NCI-H524 treated with DMSO at 0.1 percent for 48 hours (cell line): ENCODE data around the gene PLEKHJ1.

ENCODE experiments used
- DNase-seq: peaks from one replicate; lab custom pipeline; 2025; lab: John Stamatoyannopoulos, UW

Gene PLEKHJ1

DNA sequence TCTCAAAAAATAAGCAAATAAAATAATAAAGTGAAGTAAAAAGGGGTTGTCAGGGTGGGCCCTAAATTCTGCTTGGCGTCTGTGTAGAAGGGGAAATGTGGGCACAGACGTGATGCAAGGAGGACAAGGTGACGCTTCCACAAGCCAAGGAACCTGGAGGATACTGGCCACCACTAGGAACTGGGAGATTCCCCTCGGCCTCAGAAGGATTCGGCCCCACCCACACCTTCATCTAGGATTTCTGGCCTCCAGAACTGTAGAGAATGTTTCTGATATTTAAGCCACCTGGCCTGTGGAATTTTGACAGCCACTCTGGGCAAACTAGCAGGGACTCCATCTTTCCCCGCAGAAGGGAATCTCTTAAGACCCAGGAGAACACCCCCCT is 1.1 kb downstream of the PLEKHJ1 start:
- no peak for DNase-seq

DNA sequence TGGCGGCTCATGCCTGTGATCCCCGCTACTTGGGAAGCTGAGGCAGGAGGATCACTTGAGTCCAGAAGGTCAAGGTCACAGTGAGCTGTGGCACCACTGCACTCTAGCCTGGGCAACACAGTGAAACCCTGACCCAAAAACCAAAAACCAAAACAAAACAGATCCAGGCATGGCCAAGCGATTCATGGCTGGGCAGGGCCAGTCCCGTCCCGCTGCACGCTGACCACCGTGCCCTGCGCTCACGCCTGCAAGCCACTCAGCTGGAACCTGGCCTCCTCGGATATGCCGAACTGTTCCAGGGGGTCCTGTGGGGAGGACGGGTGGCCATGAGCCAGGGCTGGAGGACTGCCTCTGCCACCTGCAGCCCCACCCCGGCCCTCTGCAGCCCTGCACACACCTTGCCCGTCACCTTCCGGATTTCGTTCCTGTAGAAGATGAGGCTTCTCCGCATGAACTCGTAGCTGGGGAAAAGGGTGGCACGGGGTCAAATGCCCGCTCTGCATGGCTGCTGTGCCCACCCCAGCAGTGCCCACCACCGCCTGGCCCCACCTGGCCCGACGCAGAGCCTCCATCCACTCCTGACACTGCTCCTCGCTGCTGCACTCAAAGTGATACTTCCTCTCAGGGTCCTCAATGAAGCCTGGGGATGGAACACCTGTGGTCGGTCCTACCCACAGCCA is 2.4 kb downstream of the PLEKHJ1 start:
- DNase-seq, result no peak

DNA sequence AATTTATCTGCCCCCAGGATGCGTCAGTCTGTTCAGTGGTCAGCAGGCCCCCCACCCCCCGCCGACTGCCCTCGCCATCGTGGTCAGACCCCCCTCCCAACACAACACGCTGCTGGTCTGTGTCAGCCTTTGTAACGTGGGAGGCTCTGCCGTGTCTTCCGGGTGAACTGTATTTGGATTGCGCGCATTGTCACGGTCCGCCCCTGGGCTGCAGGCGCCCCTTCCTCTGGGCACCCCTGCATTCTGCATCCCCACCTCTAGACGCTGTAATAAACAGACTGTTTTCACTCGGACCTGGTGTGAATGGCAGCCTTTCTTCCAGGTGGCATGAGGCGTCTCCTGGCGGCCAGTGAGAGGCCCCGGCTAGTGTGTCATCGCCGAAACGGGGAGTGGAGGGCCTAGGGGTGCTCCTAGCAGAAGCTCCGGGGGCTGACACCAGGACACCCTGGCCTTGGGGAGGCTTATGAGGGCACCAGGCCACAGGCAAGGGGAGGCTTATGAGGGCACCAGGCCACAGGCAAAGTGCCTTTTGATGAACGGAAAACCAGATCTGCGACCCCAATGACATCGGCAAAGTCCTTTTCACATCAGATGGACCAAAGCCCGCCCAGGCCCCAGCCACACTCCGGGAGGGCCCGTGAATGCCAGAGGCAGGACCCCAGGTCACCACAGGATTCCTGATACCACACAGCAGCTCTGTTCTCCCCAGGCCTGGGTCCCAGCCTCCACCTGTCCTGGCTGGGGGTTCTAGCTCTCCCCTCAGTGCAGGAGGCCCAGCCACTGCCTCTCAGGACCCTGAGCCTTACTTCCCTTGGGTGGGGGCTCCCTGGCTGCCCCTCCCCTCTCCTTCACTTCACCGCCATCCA is 3.6 kb downstream of the PLEKHJ1 start:
- no peak for DNase-seq

DNA sequence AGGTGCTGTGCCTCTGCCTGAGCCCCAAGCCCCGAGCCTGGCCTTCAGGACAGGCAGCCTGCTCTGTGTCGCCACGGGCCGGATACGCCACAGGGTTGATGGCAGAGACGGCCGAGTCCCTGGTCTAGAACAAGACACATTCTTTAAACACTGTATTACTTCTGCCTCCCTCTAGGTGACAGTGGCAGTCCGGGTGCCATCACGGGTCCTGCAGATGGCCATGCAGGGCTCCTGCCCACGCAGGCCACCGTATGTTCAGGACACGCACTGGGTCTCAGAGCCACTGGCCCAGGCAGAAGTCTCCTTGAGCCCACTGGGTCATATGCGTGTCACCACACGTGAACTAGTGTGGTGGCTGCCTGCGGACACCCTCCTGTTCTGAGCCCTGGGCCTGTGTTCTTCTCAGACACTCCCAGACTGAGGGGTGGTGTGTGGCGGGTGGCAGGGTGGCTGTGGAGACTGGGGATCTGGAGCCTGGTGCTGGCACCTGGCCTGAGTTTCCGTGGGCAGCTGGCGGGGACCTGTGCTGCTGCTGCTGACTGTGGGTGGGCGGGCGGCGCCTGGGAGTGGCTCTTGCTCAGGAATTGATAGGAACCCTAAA is 4.4 kb downstream of the PLEKHJ1 start:
- DNase-seq, result no peak

DNA sequence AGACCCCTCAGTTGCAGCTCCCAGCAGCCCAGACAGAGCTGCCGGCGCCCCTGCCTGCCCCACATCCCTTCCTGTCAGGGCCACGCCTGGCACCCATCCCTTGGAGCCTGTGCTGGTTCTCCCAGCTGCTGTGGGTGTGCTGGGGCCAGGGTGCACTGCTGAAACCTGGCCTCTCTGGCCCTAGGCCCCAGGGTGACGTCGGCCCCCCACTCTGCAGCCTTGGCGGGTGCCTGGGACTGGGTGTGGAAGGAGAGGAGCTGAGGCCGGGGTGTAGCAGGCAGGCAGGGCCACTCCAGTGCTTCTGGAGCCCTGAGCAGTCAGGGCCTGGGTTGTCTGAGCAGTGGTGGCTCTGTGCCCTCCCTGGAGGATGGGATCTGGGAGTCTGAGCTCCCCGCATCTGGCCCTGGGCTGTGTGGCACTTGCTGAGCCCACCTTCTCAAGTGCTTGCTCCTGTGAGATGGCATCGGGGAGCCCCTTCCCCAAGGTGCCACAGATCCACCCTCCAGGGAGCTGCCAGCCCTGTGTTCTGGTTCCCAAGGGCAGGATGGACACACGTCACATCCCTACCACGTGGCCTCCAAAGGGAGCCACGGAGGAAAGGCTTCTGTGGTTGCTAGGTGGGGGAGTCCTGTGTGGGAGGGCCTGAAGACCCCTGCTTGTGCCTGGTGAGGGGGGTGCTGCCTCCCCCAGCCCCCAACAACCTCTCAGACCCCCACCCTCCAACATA is 5.2 kb downstream of the PLEKHJ1 start:
- no peak for DNase-seq

DNA sequence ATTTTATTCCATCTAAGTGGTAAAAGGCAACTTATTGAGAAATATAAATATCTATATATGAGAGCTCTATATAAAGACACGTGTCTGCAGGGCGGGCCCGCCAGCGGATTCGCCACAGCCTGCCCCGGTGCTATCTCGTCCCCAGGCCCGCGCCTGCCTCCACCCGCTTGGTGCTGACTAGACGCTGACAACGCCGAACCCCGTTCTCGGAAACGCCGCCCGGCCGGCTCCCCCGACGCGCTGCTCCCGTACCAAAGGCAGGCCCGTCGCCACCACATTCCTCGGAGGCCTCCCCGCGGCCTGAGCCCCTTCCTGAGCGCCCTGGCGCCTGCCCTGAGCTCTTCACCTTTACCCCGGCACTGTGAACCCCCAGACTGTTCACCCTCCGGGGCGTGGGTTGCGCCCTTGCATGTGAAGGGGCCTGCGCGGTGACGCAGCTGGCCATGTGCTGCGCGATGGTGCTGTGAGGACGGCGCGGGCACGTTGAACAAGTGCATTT is 6.0 kb downstream of the PLEKHJ1 start:
- DNase-seq, result no peak

DNA sequence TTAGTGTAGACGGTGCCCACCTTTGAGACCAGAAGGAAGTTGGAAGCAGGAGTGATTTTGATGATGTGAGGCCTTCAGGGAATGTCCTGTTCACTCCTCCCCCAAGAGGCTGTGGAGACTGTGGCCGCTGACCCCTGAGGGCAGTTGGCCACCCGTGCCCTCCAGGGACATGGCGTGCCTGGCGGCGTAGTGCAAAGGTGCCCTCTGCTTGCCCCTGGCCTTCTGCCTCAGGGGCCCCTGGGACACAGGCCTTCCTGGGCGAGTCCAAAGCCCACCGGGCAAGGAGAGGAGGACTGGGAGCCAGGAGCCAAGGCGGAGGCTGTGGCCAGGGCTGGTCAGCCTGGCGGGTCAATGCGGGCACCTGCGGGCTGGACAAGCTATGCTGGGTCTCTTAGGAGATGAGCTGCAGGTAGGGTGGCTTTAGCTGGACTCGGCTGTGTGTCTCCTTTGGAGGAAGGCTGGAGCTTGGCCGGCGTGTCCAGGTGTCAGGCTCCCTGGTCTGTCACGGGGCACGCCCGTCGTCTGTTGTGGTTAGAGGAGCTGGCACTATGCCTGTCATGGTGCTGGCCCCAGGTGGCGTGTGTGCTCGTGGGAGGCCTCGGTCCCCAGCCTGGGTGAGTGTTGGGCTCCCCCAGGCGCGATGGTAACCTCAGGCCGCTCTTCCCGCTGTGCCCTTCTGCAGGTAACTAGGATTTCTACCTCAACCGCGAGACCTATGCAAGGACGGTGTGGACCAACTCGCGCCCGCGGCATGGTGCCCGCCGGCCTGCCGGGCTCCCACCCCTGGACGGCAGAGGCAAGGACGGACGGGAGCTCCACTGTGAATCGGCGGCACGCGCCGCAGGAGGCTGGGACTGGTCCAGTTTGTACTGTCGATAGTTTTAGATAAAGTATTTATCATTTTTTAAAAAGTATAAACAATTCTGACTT is 6.8 kb downstream of the PLEKHJ1 start:
- DNase-seq, result no peak

DNA sequence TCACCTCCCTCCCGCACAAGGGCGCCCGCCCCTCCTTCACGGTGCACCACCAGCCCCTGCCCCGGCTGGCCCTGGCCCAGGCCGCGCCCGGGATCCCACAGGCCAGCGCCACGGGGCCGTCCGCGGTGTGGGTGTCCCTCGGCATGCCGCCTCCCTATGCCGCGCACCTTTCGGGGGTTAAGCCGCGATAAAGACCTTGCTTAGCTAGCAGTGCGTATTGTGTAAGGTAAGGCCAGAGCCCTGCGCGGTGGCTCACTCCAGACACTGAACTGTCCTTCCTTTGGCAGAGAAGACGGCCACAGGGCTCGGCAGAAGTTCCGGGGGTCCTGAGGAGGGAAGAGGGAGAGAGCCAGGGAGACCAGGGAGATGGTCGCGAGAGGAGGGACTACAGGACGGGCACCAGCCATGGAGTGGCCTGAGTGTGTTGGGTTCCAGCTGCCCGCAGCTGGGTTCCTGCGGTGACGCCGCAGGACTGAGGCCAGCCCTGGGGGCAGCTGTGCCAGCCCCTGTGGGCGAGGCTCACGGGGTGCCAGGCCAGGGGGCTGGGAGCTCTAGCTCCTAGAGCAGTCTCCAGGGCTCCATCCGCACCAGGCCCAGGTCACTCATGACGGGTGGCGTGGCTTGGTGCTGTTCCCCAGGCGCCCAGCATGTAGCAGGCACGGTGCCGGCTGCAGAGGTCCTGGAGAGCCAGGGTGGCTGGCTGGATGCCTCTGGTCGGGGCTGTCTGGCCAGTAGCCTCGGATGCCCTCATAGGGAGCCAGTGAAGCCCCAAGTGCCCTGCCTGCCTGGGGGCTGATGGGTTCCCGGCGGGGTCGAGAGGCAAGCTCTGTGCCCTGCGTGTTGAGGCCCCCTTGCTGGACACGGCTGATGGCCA is 7.7 kb downstream of the PLEKHJ1 start:
- DNase-seq, result no peak

DNA sequence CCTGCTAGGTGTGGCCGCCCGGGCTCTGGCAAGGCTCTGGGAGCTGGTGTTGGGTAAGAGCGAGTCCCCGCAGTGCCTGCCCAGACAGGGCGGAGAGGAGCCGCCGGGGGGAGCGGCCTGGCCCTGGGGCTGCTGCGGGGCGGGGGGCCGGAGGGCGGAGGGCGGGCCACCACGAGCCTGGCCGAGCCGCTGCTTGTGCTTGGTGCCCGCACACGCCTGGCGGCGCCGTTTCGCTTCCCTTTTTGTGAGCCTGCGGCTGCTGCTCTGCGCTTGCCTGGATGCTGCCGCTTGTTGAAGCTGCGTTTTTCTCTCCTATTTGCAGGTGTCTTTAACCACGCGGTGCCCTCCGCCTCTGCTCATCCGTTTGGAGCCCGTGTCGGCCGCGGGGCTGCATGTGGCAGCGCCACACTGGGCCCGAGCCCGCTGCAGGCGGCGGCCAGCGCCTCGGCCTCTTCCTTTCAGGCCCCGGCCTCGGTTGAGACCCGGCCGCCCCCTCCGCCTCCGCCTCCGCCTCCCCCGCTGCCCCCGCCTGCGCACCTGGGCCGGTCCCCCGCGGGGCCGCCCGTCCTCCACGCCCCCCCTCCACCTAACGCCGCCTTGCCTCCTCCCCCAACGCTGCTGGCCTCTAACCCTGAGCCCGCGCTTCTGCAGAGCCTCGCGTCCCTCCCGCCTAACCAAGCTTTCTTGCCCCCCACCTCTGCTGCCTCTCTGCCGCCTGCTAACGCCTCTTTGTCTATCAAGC is 8.5 kb downstream of the PLEKHJ1 start:
- DNase-seq, result no peak

DNA sequence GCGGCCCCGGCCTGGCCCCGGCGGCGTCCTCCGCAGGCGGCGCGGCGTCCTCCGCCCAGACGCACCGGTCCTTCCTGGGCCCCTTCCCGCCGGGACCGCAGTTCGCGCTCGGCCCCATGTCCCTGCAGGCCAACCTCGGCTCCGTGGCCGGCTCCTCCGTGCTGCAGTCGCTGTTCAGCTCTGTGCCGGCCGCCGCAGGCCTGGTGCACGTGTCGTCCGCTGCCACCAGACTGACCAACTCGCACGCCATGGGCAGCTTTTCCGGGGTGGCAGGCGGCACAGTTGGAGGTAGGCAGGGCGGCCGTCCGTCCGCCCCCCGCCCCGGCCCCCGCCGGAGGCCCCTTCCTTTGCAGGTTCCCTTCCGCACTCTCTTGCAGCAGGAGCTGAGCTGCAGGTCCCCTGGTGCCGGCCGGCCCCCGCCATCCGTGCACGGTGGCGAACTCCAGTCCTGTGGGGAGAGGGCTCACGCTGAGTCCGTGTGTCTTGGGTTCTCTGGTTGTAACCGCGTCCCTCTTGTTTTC is 9.2 kb downstream of the PLEKHJ1 start:
- no peak for DNase-seq

DNA sequence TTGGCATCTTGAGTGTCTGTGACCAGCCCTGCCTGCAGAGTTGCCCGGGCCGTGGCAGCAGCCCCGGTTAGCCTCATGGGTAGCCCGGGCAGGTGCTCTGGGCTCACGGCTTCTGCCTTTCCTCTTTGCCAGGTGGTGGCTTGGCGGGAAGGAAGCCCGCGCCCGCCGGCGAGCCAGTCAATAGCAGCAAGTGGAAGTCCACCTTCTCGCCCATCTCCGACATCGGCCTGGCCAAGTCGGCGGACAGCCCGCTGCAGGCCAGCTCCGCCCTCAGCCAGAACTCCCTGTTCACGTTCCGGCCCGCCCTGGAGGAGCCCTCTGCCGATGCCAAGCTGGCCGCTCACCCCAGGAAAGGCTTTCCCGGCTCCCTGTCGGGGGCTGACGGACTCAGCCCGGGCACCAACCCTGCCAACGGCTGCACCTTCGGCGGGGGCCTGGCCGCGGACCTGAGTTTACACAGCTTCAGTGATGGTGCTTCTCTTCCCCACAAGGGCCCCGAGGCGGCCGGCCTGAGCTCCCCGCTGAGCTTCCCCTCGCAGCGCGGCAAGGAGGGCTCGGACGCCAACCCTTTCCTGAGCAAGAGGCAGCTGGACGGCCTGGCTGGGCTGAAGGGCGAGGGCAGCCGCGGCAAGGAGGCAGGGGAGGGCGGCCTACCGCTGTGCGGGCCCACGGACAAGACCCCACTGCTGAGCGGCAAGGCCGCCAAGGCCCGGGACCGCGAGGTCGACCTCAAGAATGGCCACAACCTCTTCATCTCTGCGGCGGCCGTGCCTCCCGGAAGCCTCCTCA is 9.9 kb downstream of the PLEKHJ1 start:
- no peak for DNase-seq

DNA sequence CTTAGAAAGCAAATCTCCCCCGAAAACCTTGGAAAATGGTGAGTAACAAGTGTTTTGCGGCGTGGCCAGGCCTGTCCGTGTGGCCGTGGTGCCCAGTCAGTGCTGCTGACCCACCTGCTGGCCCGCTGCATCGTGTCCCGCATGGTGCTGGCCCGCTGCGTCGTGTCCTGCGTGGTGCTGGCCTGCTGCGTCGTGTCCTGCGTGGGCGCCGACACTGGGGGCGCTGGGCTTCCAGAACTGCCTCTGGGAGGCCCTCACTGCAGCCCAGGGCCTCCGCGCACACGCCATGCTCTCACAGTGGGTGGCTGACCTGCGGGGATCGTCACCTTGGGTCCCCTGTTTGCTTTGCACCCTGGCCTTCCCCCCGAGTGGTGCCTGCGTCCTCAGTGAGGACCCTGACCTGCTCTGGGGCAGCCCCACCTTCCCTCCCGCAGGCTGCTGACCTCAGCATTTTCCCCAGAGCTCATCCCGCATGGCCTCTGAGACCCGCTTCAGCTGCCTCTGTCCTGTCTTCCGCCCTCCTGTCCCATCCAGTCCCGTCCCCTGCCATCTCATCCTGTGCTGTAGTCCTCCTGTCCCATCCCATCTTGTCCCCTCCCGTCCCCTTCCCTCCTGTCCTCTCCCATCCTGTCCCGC is 10.6 kb downstream of the PLEKHJ1 start:
- no peak for DNase-seq

DNA sequence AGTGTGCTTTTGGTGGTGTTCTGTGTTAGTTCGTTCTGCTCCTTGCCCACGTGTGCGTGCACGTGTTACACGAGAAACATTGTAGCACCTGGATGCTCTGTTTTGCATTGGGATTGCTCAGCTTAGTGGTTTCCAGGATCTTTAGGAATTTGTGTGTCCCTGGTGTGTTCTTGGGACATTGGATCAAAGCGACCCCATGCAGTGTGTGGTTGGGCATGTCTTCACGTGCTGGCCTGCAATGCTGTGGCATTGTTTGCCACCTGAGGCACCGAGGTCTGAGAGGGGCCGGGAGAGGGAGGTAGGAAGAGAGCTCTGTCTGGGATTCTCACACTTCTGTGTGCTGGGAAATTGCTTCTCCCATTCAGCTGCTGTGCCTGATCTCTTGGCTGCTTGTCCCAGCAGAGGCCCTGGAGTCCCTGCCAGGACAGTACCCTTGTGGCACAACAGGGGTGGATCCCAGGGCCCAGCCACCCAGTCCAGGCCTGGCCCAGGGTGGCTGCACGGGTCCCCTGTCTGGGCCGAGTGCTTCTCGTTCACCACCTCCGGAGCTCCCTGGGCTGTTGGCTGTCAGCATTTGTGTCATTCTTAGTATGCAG is 11.3 kb downstream of the PLEKHJ1 start:
- no peak for DNase-seq

DNA sequence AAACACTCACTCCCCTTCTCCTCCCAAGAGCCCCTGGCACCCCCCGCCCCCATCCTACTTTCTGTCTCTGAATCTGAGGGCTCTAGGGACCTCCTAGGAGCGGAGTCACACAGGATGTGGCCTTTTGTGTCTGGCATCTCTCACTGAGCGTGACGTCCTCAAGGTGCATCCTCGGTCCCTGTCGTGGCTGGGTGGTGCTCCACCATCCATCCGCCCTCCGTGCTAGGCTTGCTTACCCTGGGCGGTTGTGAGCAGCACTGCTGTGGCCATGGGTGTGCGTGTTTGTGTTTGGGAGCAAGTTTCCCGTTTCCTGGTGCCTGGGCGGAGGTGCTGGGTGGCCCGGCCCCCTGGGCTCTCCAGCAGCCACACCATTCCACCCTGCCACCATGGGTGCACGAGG is 12.2 kb downstream of the PLEKHJ1 start:
- DNase-seq, result no peak

DNA sequence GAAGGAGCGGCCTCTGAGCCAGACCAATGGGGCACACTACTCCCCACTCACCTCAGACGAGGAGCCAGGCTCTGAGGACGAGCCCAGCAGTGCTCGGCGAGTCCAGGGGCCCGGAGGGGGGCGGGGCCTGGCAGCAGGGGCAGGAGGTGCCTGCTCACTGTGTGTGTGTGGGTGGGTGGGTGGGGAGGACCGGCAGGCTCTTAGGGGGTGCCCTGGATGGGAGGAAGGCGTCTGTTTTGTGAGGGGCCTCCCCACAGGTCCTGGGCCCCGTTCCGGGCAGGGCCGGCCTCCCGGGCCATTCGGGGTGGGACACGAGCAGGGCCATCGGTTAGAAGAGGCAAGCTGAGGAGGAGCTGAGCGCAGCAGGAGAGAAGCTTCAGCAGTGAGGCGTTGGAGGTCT is 12.7 kb downstream of the PLEKHJ1 start:
- DNase-seq, result no peak

DNA sequence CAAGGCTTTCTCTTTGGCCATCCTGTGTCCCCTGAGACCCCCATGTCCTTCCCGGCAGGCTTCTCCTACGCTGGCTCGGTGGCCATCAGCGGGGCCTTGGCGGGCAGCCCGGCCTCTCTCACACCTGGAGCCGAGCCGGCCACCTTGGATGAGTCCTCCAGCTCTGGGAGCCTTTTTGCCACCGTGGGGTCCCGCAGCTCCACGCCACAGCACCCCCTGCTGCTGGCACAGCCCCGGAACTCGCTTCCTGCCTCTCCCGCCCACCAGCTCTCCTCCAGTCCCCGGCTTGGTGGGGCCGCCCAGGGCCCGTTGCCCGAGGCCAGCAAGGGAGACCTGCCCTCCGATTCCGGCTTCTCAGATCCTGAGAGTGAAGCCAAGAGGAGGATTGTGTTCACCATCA is 14.2 kb downstream of the PLEKHJ1 start:
- no peak for DNase-seq

DNA sequence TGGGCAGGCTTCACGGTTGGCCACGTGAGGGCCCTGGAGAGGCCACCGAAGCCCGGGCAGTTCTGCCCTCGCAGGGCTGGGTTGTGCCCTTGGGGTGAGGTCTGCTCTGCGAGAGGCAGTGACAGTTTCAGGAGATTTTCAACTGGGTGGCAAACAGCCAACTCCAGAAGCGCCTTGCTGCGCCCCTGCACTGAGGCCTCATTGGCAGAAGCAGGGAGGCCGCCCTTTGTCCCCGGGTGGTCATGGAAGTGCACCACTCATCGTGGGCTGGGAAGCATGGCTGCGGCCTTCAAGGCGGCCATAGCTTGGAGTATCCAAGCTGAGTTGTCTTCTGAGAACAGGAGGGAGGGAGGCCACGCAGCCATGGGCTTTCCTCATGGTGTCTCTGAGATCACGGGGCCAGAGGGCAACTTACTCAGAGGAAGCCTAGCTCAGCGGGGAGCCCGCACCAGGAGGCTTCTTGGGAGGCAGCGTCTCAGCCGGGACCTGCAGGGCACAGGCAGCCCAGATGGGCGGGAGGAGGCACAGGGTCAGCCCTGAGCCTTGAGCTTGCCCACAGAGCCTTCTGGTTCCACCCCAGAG is 14.8 kb downstream of the PLEKHJ1 start:
- DNase-seq, result no peak
